SJCRH30 (cell line): ENCODE data around the gene SCN3A. TPM values are rescaled to one million over a fixed set of nuclear protein-coding genes. Genes with fewer than 3 reads are reported as not detected.

Experiments
- DNase-seq, 2 experiments: peaks; one replicate each; pipeline ENCODE4 v3.0.0-alpha.2; 2015 to 2020
- H3K27ac ChIP-seq: fragments of 250-450 bp; sonication (Bioruptor Pico); 2 replicates; pipeline ENCODE4 v1.5.1; 2020; ENCODE audit warnings: mild to moderate bottlenecking, moderate library complexity
- H3K27me3 ChIP-seq: fragments of 250-450 bp; sonication (Bioruptor Pico); 2 replicates; pipeline ENCODE4 v1.5.1; 2020; ENCODE audit warnings: mild to moderate bottlenecking, moderate library complexity
- H3K36me3 ChIP-seq: fragments of 250-450 bp; sonication (Bioruptor Pico); 2 replicates; pipeline ENCODE4 v1.5.1; 2020; ENCODE audit warnings: mild to moderate bottlenecking, moderate library complexity
- H3K4me1 ChIP-seq: fragments of 250-450 bp; sonication (Bioruptor Pico); 2 replicates; pipeline ENCODE4 v1.5.1; 2020; ENCODE audit warnings: mild to moderate bottlenecking, moderate library complexity
- H3K4me3 ChIP-seq: fragments of 250-450 bp; sonication (Bioruptor Pico); 2 replicates; pipeline ENCODE4 v1.5.1; 2020; ENCODE audit warnings: mild to moderate bottlenecking, moderate library complexity
- H3K9me3 ChIP-seq: fragments of 250-450 bp; sonication (Bioruptor Pico); replicated peaks from 2 replicates; pipeline ENCODE4 v1.5.1; 2020; ENCODE audit warnings: mild to moderate bottlenecking, moderate library complexity
- total RNA-seq: library from RNA; depleted of rRNA; stranded (reverse); fragments of >200 nt; shearing (Covaris generic); gene quantifications from 2 replicates; pipeline ENCODE4 v1.2.3, GENCODE V29; 2014; rRNA removed

The SCN3A gene
- 6.1 and 7.7 TPM in 2 replicates for total RNA-seq

DNA sequence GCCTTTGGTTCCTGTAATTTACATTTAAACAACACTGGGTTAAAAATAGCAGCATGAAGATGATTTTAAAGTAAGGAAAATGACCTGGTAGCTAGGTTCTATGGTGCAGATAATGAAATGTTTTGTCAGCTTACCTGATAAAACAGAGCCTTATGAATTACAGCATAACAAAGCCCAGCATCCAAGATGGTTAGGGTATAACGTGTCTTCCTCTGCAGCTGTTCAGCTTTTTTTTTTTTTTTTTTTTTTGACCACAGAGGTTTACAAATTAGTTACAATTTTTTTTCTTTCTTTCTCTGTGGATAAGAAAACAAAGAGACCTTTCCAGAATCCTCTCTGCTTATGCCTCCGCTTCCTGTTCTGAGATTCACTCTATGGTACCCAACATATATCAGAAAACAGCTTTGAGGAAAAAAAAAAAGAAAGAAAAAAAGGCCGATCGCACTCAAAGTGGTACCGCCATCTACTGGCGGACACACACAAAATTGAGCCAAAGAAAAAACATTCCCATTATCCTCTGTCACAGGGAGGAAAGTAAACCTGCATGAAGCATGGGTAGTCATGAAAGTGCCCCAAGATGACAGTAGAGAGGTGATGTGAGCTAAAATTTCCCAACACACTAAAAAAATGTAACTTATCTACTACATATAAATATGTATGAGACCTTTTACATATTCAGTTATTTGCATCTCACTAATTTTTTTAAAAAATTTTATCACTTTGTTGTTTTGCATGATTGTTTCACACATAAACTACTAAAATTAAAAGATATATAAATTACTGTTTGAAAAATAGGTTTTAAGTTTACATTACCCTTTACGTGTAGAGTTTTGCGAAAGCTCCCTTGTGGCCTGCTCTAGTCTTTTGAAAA is at the start of gene SCN3A:
SCN3A (minus strand) TSS at position 362 of the 871 bp plus-strand sequence. CDS start 27,656 bp downstream, outside the sequence.
- Histone ChIP-seq H3K27ac (peak within 1 kb of the TSS; percentile 53), H3K4me1 (peaks cover 4% of the 10 kb centered on the region; the same call in 1 of the 2 replicates), H3K27me3 (no peaks in the 10 kb centered on the region), H3K36me3 (no peaks in the 10 kb centered on the region), H3K4me3 (peak within 1 kb of the TSS; percentile 42), H3K9me3 (no peaks in the 10 kb centered on the region)
- DNase-seq = peak; percentile 31 to 82

DNA sequence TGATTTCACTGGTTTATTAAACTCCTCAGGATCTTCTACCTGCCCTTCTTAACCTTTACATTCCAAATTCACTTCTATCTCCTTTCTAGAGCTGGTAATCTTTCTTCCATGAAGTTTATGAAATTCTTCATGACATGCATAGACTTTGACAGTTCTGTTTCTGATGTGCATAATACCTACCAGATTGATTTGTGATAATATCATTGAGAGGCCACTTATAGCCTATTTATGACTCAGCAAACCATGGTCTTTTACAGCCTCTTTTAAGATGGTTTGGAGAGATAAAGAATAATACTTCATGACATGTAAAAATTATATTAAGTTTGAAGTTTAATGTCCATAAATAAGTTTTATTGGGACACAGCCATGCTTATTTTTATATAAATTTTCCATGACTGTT is 49.3 kb upstream of the SCN3A start:
- DNase-seq = no peak
- Histone ChIP-seq H3K27ac (no peak overlapping the region), H3K4me1 (0 out of 2 replicates have a peak, but pooled peaks cover 2% of the 10 kb centered on the region), H3K36me3 (no peaks in the 10 kb centered on the region), H3K9me3 (no peaks in the 10 kb centered on the region), H3K4me3 (no peak overlapping the region), H3K27me3 (no peaks in the 10 kb centered on the region)

DNA sequence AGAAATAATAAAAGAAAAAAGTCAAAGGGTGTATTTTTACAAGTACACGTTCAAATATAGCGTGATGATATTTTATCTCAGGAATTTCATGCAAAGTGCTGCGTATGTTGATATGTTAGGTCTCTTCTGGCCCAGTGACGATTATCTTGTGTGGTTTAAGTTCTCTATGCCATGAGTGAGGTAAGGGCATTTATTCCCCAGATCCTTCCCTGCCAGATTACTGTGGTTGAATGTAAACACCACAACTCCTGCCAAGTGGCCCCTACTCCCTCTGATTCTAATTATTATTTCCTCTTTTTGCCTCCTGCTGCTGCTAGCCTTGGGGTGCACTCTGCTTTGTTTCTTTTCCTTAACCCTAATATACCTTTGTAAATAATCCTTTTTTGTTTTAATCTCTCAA is 47.5 kb upstream of the SCN3A start:
- H3K9me3 ChIP-seq = no peaks in the 10 kb centered on the region
- H3K36me3 ChIP-seq = no peaks in the 10 kb centered on the region
- H3K27ac ChIP-seq = no peak overlapping the region
- 0 out of 2 replicates have a peak, but pooled peaks cover 2% of the 10 kb centered on the region for H3K4me1 ChIP-seq
- no peak overlapping the region for H3K4me3 ChIP-seq
- peak in 1 of 2 experiments; percentile 26 for DNase-seq
- H3K27me3 ChIP-seq = no peaks in the 10 kb centered on the region

DNA sequence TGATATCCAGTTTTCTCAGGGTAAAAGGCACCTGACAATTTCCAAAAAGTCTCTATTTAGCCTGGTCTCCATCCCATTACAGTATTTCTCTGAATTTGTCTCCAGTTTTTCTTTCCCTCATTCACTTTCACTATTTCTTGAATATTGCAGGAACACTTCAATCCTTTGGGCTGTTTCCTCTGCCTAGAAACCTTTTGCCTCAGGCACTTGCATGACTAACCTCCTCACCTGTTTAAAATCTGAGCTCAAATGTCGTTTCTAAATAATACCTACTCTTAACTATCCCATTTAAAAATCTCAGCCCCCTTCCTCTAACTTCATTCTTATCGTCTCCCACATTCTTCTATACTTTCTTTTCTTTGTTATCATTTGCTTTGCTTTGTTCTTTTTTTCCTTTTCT is 44.4 kb upstream of the SCN3A start:
- no peaks in the 10 kb centered on the region for H3K9me3 ChIP-seq
- H3K4me3 ChIP-seq = no peak overlapping the region
- no peak overlapping the region for H3K27ac ChIP-seq
- no peaks in the 10 kb centered on the region for H3K27me3 ChIP-seq
- H3K36me3 ChIP-seq = no peaks in the 10 kb centered on the region
- H3K4me1 ChIP-seq = 0 out of 2 replicates have a peak, but pooled peaks cover 2% of the 10 kb centered on the region
- peak in 1 of 2 experiments; percentile 6 for DNase-seq

DNA sequence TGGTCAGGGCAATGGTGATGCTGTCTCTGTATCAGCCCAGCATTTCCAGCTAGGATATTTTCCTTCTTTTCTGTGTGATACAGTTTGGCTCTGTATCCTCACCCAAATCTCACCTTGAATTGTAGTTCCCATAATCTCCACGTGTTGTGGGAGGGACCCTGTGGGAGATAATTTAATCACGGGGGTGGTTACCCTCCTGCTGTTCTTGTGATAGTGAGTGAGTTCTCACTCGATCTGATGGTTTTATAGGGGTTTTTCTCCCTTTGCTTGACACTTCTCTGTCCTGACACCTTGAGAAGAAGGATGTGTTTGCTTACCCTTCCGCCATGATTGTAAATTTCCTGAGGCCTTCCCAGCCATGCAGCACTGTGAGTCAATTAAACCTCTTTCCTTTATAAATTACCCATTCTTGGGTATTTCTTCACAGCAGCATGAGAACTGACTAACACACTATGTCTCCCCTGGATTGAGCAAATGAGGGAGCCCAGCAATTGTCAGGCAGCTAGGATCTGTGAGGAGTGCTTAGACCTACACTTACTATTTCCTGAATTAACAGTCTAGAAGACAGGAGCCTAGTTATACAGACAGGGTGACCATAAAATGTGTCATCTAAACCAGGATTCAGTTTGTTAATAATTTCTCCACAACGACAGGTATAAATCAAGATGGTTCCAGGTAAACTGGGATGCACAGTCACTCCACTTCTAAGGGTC is 41.4 kb upstream of the SCN3A start:
- Histone ChIP-seq H3K4me3 (no peak overlapping the region), H3K4me1 (no peaks in the 10 kb centered on the region), H3K27ac (no peak overlapping the region), H3K27me3 (no peaks in the 10 kb centered on the region), H3K9me3 (no peaks in the 10 kb centered on the region), H3K36me3 (no peaks in the 10 kb centered on the region)
- DNase-seq = no peak

DNA sequence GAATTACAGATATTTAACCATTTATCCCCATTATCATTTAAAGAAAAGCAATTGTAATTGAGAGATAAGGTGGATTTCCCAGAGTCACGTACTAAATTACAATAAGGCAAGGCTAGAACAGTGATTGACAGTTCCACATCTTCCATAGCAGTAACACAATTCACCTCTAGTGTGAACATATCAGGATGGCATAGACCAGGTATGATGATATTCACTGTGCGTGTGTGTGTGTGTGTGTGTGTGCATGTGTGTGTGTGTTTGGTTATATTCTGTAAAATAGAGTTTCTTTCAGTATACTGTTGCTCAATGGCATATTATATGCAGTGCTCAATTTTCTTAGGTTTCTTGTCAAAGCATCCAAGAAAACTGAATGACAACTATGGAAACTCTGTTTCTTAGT is 37.1 kb upstream of the SCN3A start:
- Histone ChIP-seq H3K9me3 (no peaks in the 10 kb centered on the region), H3K4me3 (no peak overlapping the region), H3K4me1 (no peaks in the 10 kb centered on the region), H3K36me3 (no peaks in the 10 kb centered on the region), H3K27ac (no peak overlapping the region), H3K27me3 (no peaks in the 10 kb centered on the region)
- DNase-seq = no peak

DNA sequence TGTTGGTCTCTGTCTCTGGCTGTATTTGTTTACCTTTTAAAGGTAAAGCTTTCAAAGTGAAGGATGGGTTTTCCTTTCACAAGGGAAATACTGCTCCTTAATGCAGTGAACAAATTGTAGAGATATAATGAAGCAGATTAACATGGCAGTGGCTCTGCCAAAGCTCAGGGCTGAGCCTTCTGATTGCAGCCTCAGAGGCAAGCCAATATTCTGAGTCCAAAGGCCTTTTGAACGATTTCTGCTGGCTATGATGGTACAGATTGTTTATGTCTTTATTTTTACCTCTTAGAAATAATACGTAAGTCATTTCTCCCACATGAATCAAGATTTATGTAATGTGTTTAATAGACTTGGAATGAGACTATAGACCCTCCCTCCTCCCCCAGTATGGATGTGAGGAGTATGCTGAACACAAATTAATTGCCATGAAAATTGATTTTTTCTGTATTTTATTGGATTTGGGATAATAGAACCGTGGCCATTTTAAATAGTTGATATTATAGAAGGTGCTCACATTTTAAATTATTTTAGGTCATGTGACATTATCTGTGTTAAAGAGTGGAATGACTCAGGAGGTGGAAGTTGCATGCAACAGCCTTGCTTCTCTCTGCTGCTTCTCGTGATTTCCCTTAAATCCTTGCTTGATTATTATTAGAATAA is 36.1 kb upstream of the SCN3A start:
- DNase-seq = no peak
- Histone ChIP-seq H3K27ac (no peak overlapping the region), H3K4me3 (no peak overlapping the region), H3K27me3 (no peaks in the 10 kb centered on the region), H3K36me3 (no peaks in the 10 kb centered on the region), H3K4me1 (no peaks in the 10 kb centered on the region), H3K9me3 (no peaks in the 10 kb centered on the region)

DNA sequence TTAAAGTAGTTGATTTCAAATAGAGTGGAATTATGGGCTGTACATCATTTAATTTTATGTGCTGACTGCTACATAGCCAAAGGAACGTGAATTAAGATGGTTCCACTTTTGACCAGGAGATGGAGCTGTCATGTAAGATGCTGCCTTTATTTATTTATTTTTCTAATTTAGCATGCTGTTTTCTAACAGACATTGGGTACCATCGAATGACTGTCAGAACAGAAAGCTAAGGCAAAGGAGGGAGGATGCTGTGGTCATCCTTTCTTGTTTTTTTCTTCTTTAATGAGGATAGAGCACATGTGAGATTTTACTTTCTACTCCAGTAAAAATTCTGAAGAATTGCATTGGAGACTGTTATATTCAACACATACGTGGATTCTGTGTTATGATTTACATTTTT is 35.4 kb upstream of the SCN3A start, which contains the start of gene SCN2A:
SCN2A (plus strand) TSS at position 185 of the 400 bp plus-strand sequence. CDS start 56,410 bp downstream, outside the sequence.
- DNase-seq = peak; percentile 13 to 63
- Histone ChIP-seq H3K27ac (no peak within 1 kb of the TSS), H3K4me3 (no peak within 1 kb of the TSS), H3K9me3 (no peaks in the 10 kb centered on the region), H3K36me3 (no peaks in the 10 kb centered on the region), H3K4me1 (no peaks in the 10 kb centered on the region), H3K27me3 (no peaks in the 10 kb centered on the region)

DNA sequence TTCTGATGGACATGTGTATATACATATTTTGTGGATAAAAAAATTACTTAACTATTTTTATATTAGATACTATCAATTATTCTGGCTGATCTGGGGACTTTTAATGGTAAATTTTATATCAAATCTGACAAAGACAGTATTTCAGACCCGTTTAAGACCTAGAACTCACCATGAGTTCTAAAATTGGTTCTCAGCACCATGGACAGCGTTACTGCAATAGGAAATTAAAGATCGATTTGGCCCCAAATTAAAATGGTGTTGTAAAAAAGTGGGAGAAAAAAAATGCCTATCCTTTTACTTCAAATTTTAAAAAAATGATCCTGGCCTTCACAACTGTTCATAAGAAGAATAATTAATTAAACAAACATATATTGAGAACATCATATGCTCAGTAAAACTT is 34.4 kb upstream of the SCN3A start:
- Histone ChIP-seq H3K9me3 (no peaks in the 10 kb centered on the region), H3K36me3 (no peaks in the 10 kb centered on the region), H3K27me3 (no peaks in the 10 kb centered on the region), H3K4me3 (no peak overlapping the region), H3K27ac (no peak overlapping the region), H3K4me1 (no peaks in the 10 kb centered on the region)
- peak in 1 of 2 experiments; percentile 48 for DNase-seq

DNA sequence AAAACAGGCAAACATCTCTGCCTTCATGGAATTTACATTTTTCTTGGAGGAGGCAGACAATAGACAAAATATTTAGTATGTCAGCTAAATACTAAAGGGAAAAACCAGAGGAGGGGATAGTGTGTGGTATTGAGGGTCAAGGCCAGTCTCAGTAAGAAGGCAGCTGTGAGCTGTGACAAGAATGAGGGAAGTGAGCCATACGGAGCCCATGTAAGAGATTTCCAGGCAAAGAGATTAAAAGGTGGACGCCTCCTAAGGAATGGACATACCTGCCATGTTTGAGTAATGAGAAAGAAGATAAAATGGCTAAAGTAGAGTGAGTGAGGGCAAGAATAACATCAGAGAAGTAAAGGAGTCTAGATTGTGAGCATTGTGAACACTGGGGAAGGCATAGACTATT is 33.2 kb upstream of the SCN3A start:
- no peaks in the 10 kb centered on the region for H3K4me1 ChIP-seq
- H3K36me3 ChIP-seq = no peaks in the 10 kb centered on the region
- no peak overlapping the region for H3K4me3 ChIP-seq
- DNase-seq = no peak
- no peaks in the 10 kb centered on the region for H3K9me3 ChIP-seq
- H3K27me3 ChIP-seq = no peaks in the 10 kb centered on the region
- H3K27ac ChIP-seq = no peak overlapping the region

DNA sequence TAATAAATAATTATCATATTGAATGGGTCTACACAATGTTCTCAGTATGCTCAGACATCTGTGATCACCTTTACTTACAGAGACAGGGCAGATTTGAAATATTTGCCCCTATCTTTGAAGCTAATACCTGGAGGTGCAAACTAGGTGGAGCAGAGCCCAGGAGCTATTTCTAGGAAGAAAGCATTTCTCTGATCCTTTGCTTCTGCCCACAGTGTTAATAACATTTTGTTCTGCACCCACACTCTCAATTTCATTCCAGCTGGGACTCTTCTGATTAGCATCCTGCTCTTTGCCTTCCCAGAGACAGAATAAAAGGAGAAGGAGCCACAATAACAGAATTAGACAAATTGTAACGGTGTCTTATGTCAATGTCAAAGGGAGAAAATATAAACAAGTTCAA is 23.7 kb upstream of the SCN3A start:
- Histone ChIP-seq H3K27me3 (no peaks in the 10 kb centered on the region), H3K4me3 (no peak overlapping the region), H3K27ac (no peak overlapping the region), H3K36me3 (no peaks in the 10 kb centered on the region), H3K4me1 (no peaks in the 10 kb centered on the region), H3K9me3 (no peaks in the 10 kb centered on the region)
- DNase-seq = no peak

DNA sequence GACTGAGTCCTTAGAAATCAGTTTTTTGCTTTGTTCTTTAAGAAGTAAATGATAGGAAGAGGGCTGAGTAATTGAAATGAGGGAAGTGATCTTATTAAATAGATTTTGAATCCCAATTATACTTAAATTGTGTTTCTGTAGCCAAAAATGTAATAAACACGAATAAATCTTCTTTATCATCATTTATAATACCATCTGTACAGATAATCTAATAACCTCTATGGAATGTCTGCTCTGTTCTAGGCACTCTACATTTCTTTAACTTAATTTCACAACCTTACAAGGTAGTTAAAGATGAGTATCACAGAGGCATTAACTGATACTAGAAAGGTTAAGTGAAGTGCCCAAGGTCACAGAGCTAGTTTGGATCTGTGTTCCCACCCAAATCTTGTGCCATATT is 21.1 kb upstream of the SCN3A start:
- no peak for DNase-seq
- H3K4me3 ChIP-seq = no peak overlapping the region
- no peaks in the 10 kb centered on the region for H3K9me3 ChIP-seq
- H3K27ac ChIP-seq = no peak overlapping the region
- H3K27me3 ChIP-seq = no peaks in the 10 kb centered on the region
- H3K4me1 ChIP-seq = no peaks in the 10 kb centered on the region
- H3K36me3 ChIP-seq = no peaks in the 10 kb centered on the region

DNA sequence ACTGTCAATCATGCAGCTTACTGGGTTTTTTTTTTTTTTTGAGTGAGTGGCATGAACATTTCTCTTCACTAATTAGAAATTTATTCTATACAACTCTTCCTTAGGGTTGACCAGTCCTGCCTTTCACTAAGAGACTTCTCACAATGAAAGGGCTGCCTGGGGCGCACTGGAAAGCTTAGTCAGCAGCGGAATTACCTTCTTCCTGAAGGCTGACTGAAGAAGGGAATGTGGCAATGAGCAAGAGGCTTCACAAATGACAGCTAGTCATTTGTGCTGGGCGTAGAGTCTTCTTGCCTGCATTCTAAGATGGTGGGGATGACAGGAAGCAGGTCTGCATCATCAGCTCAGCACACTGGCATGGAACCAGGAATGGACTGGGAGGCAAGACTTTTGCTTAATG is 15.6 kb upstream of the SCN3A start:
- H3K27me3 ChIP-seq = no peaks in the 10 kb centered on the region
- no peaks in the 10 kb centered on the region for H3K4me1 ChIP-seq
- no peak overlapping the region for H3K4me3 ChIP-seq
- no peaks in the 10 kb centered on the region for H3K9me3 ChIP-seq
- no peak for DNase-seq
- no peak overlapping the region for H3K27ac ChIP-seq
- no peaks in the 10 kb centered on the region for H3K36me3 ChIP-seq

DNA sequence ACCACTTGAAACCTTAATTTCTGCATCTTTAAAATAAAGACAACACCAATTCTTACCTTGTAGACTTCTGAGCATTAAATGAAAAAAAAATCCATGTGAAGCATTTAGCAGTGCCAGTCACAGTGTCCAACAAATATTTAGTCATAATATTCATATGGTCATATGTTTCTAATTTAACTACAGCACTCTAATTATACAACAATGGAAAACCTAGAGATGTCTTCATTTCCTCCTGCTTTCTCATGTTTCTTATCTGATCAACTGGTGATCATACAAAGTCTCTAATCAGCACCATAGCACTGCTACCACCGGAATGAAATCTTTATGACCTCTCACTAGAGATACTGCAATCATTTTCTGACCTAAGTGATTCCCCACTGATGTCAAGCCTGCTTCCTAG is 10.2 kb upstream of the SCN3A start:
- no peak for DNase-seq
- Histone ChIP-seq H3K9me3 (no peaks in the 10 kb centered on the region), H3K4me1 (no peaks in the 10 kb centered on the region), H3K27me3 (no peaks in the 10 kb centered on the region), H3K4me3 (no peak overlapping the region), H3K27ac (no peak overlapping the region), H3K36me3 (no peaks in the 10 kb centered on the region)

DNA sequence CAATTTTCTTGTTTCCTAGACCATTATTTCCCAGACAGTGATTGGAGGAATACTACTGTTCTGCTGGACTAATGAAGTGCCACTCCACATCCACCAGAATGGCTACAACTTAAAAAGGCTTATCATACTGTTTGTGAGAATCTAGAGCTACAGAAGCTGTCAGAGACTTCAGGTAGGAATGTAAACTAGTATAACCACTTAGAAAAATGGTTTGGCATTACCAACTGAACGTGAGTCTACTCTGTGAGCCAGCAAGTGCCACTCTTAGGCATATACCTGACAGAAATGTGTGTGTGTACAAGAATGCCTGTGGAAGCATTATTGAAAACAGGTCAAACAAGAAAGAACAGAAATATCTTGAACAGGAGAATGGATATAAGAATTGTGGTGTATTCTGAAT is 4.2 kb upstream of the SCN3A start:
- Histone ChIP-seq H3K36me3 (no peaks in the 10 kb centered on the region), H3K9me3 (no peaks in the 10 kb centered on the region), H3K27me3 (no peaks in the 10 kb centered on the region), H3K4me3 (no peak overlapping the region), H3K27ac (no peak overlapping the region), H3K4me1 (peaks cover 4% of the 10 kb centered on the region; the same call in 1 of the 2 replicates)
- no peak for DNase-seq
